B cell (primary cell): ENCODE results near the gene CATSPERZ. TPM values are rescaled to one million over a fixed set of nuclear protein-coding genes. Genes with fewer than 3 reads are reported as not detected.

ENCODE experiments used
- ATAC-seq: fragments of 200-7000 bp; cut with Tn5 transposase; one replicate; pipeline ENCODE4 v1.10.0; 2021; ENCODE audit warnings: low read depth, mild to moderate bottlenecking, moderate number of reproducible peaks, moderate library complexity
- CTCF ChIA-PET: fragments of 350-600 bp; sonication (Branson Sonifier 250); formaldehyde crosslinking; loops from one replicate; lab custom pipeline; 2021; ENCODE audit warnings: antibody characterized with exemption, inconsistent platforms; lab: Charles Lee
- POLR2A ChIA-PET: fragments of 350-600 bp; sonication (Branson Sonifier 250); formaldehyde crosslinking; loops from one replicate; lab custom pipeline; 2021; ENCODE audit warnings: antibody characterized with exemption; lab: Charles Lee
- DNase-seq: peaks from one replicate; pipeline ENCODE4 v3.0.0; 2013
- H2AFZ ChIP-seq: 2 replicates; pipeline ENCODE4 v1.6.1; 2012; ENCODE audit warnings: mild to moderate bottlenecking, low read depth, low read length; ENCODE audit not compliant: insufficient read depth, poor library complexity, severe bottlenecking
- H3K27ac ChIP-seq, 2 donors: 1 replicate in 1 of 2; 2 replicates in 1 of 2; pipeline ENCODE4 v1.5.1; 2012 to 2013; ENCODE audit warnings: low read length in 2 of 2, mild to moderate bottlenecking in 2 of 2, moderate library complexity in 1 of 2
- H3K27me3 ChIP-seq, 4 experiments: fragments of 200-600 bp in 1 of 4; sonication (generic) in 1 of 4; replicated peaks in 1 of 4; 1 replicate in 2 of 4; 2 replicates in 2 of 4; pipeline versions ENCODE4 v1.6.1 to v1.7.0; 2013 to 2016; ENCODE audit warnings: low read length in 3 of 4, mild to moderate bottlenecking in 2 of 4, mixed read lengths in 1 of 4, moderate library complexity in 1 of 4; ENCODE audit not compliant: insufficient read depth in 4 of 4, control insufficient read depth in 3 of 4; ENCODE audit errors: control extremely low read depth in 1 of 4
- H3K36me3 ChIP-seq, 2 experiments: replicated peaks in 1 of 2; 1 replicate in 1 of 2; 2 replicates in 1 of 2; pipeline versions ENCODE4 v1.6.1 to v1.7.1; 2013; ENCODE audit warnings: low read length in 1 of 2; ENCODE audit not compliant: insufficient read depth in 2 of 2, control insufficient read depth in 1 of 2; ENCODE audit errors: control extremely low read depth in 1 of 2, extremely low read depth in 1 of 2
- H3K4me1 ChIP-seq, 2 donors: fragments of 200-600 bp in 1 of 2; sonication (generic) in 1 of 2; 1 replicate in 1 of 2; 2 replicates in 1 of 2; pipeline versions ENCODE4 v1.5.1 to v1.6.1; 2013 to 2017; ENCODE audit warnings: low read length in 2 of 2; ENCODE audit not compliant: control insufficient read depth in 2 of 2, insufficient read depth in 2 of 2
- H3K4me2 ChIP-seq: replicated peaks from 2 replicates; pipeline ENCODE3; 2012; ENCODE audit warnings: mild to moderate bottlenecking, low read depth, low read length; ENCODE audit not compliant: poor library complexity, severe bottlenecking
- H3K4me3 ChIP-seq, 5 experiments: fragments of 200-600 bp in 1 of 5; sonication (generic) in 1 of 5; 1 replicate in 3 of 5; 2 replicates in 2 of 5; pipeline versions ENCODE4 v1.5.1 to v1.7.0; 2011 to 2016; ENCODE audit warnings: low read length in 4 of 5, mild to moderate bottlenecking in 4 of 5, low read depth in 2 of 5, control low read depth in 1 of 5, moderate library complexity in 1 of 5; ENCODE audit not compliant: insufficient read depth in 1 of 5; ENCODE audit errors: control extremely low read depth in 1 of 5, extremely low read depth in 1 of 5
- H3K79me2 ChIP-seq: fragments of 200-600 bp; sonication (generic); one replicate; pipeline ENCODE4 v1.6.0; 2016; ENCODE audit warnings: low read length; ENCODE audit not compliant: control insufficient read depth, insufficient read depth
- H3K9ac ChIP-seq: fragments of 200-600 bp; sonication (generic); 2 replicates; pipeline ENCODE4 v1.6.1; 2017; ENCODE audit warnings: mild to moderate bottlenecking, low read length, moderate library complexity
- H3K9me3 ChIP-seq, 3 donors: one replicate each; pipeline versions ENCODE4 v1.6.1 to v1.7.1; 2013; ENCODE audit warnings: low read length in 2 of 3; ENCODE audit not compliant: control insufficient read depth in 2 of 3, insufficient read depth in 1 of 3; ENCODE audit errors: control extremely low read depth in 1 of 3
- H4K20me1 ChIP-seq: 2 replicates; pipeline ENCODE4 v1.6.0; 2012; ENCODE audit warnings: mild to moderate bottlenecking, low read length; ENCODE audit not compliant: insufficient read depth, control insufficient read depth, poor library complexity, severe bottlenecking
- H3K27ac Mint-ChIP-seq: one replicate; pipeline ENCODE4 v1.8.0; 2021; ENCODE audit warnings: mixed read lengths
- H3K27me3 Mint-ChIP-seq: one replicate; pipeline ENCODE4 v1.8.0; 2021; ENCODE audit warnings: mixed read lengths
- H3K4me1 Mint-ChIP-seq: one replicate; pipeline ENCODE4 v1.8.0; 2021; ENCODE audit warnings: mixed read lengths
- H3K4me3 Mint-ChIP-seq: one replicate; pipeline ENCODE4 v1.8.0; 2021; ENCODE audit warnings: mixed read lengths
- H3K9me3 Mint-ChIP-seq: one replicate; pipeline ENCODE4 v1.8.0; 2022; ENCODE audit warnings: mixed read lengths; ENCODE audit not compliant: insufficient read depth
- CTCF ChIP-seq: fragments of 200-600 bp; IDR thresholded peaks from one replicate; pipeline ENCODE4 v1.8.0; 2022; ENCODE audit warnings: antibody characterized with exemption, mild to moderate bottlenecking
- EZH2 ChIP-seq: IDR thresholded peaks from 2 replicates; pipeline ENCODE4 v1.6.1; 2012; ENCODE audit warnings: borderline replicate concordance, low read depth, mild to moderate bottlenecking, moderate library complexity, low read length; ENCODE audit not compliant: insufficient read depth, poor library complexity, severe bottlenecking
- WGBS: methylation state at CpG from one replicate; pipeline ENCODE4 v1.1.5; 2013; ENCODE audit warnings: missing lambda C conversion rate; ENCODE audit not compliant: insufficient coverage; 5-methylcytosine and 5-hydroxymethylcytosine counted together
- intact Hi-C: fragments of 100-400 bp; cut with micrococcal nuclease; formaldehyde crosslinking; loops from one replicate; pipeline ENCODE4 v1.10.0; 2022
- polyA plus RNA-seq: library from polyadenylated mRNA; depleted of rRNA; stranded (reverse); fragments of >200 nt; gene quantifications from 2 replicates; pipeline ENCODE4 v1.2.3, GENCODE V29; 2012
- total RNA-seq, 2 donors: library from RNA; stranded (reverse); fragments of 120-200 nt in 1 of 2; gene quantifications; 1 replicate in 1 of 2; 2 replicates in 1 of 2; pipeline versions ENCODE4 v1.2.3 to v1.2.4, GENCODE V29; 2013 to 2022

Gene CATSPERZ
- total and polyA plus RNA-seq, 2 donors (not counting 1 experiment from before 2014, with no cell fraction given): 0.39 TPM; not detected in 1

GRCh38 chr11:64331569-64332371, 31.6 kb downstream of the CATSPERZ start:
- H3K9ac ChIP-seq: no peak overlapping the region
- H3K27ac ChIP-seq: no peak overlapping the region
- no peaks in the 10 kb centered on the region for H3K27me3 Mint-ChIP-seq
- no peaks in the 10 kb centered on the region for H3K36me3 ChIP-seq
- no peaks in the 10 kb centered on the region for H3K9me3 ChIP-seq
- peak overlapping the region; percentile 27 for H3K4me3 Mint-ChIP-seq
- H3K79me2 ChIP-seq: peaks cover 11% of the 10 kb centered on the region
- H2AFZ ChIP-seq: peak overlapping the region; percentile 44
- DNase-seq (peak; percentile 69), ATAC-seq (peak; percentile 23)
- intact Hi-C loops: no loop called here
- no peaks in the 10 kb centered on the region for H3K27me3 ChIP-seq
- peak overlapping the region; percentile 57 for H3K27ac Mint-ChIP-seq
- ChIA-PET CTCF (interaction anchor here (0.6 to 5.2 kb wide), 13 partner anchors 10 to 430 kb away, joined by 3 to 47 read pairs (median 7); partner anchors contain the start of genes CATSPERZ, CCDC88B, ESRRA and PRDX5), POLR2A (interaction anchor here (1.7 to 1.9 kb wide), 2 partner anchors 9 to 14 kb away, joined by 8 to 16 read pairs; partner anchors contain the start of genes CCDC88B, PRDX5 and TRMT112)
- WGBS: 20% methylated on average over 19 of the region's 20 CpGs
- TF ChIP-seq EZH2: no peak
- TF ChIP-seq CTCF: peak; percentile 66
- no peaks in the 10 kb centered on the region for H3K9me3 Mint-ChIP-seq
- H3K4me3 ChIP-seq: no peak overlapping the region
- H3K4me1 ChIP-seq: peaks cover 20 to 32% of the 10 kb centered on the region in 2 donors
- H3K4me2 ChIP-seq: peak overlapping the region; percentile 55
- H3K4me1 Mint-ChIP-seq: peaks cover 34% of the 10 kb centered on the region
- H4K20me1 ChIP-seq: no peaks in the 10 kb centered on the region

GRCh38 chr11:64333556-64333955, 33.4 kb downstream of the CATSPERZ start:
- Mint-ChIP-seq H3K4me3 (no peak overlapping the region), H3K27ac (no peak overlapping the region), H3K27me3 (no peaks in the 10 kb centered on the region), H3K9me3 (no peaks in the 10 kb centered on the region), H3K4me1 (peaks cover 42% of the 10 kb centered on the region)
- no peak for ATAC-seq
- POLR2A ChIA-PET: interaction anchor here (0.6 to 3.0 kb wide), 2 partner anchors 16 to 361 kb away, joined by 3 to 24 read pairs; partner anchors contain the start of genes PRDX5 and TRMT112
- intact Hi-C loops: no loop called here
- peaks cover 18% of the 10 kb centered on the region for H3K79me2 ChIP-seq
- CTCF ChIA-PET: interaction anchor here (0.7 to 5.2 kb wide), 5 partner anchors 16 to 1557 kb away, joined by 4 to 47 read pairs (median 15); partner anchors contain the start of genes CATSPERZ, ESRRA, PRDX5 and TRMT112
- H3K9me3 ChIP-seq: no peaks in the 10 kb centered on the region
- no peak for TF ChIP-seq EZH2
- TF ChIP-seq CTCF: no peak
- H3K9ac ChIP-seq: no peak overlapping the region
- peaks cover 0 to 10% of the 10 kb centered on the region in 2 experiments for H3K36me3 ChIP-seq
- DNase-seq: no peak
- H3K4me3 ChIP-seq: no peak overlapping the region
- H3K27ac ChIP-seq: no peak overlapping the region
- H3K4me1 ChIP-seq: peaks cover 20 to 35% of the 10 kb centered on the region in 2 donors
- H4K20me1 ChIP-seq: no peaks in the 10 kb centered on the region
- H3K4me2 ChIP-seq: no peak overlapping the region
- no peaks in the 10 kb centered on the region for H3K27me3 ChIP-seq
- no peak overlapping the region for H2AFZ ChIP-seq
- 95% methylated on average over 7 of the region's 8 CpGs for WGBS
